MM.1S (cell line): ENCODE measurements around the gene TSC22D4.

Source experiments
- DNase-seq: peaks from one replicate; pipeline ENCODE4 v3.0.0-alpha.2; 2015
- H2AFZ ChIP-seq: fragments of 300-600 bp; sonication (generic); 2 replicates; pipeline ENCODE4 v1.6.0; 2016; ENCODE audit warnings: antibody characterized with exemption, low read length
- H3F3A ChIP-seq: fragments of 300-600 bp; sonication (generic); 2 replicates; pipeline ENCODE4 v1.6.1; 2016; ENCODE audit warnings: mild to moderate bottlenecking, antibody characterized with exemption, low read length, moderate library complexity, mixed read lengths; ENCODE audit not compliant: insufficient read depth
- H3K27ac ChIP-seq: fragments of 300-600 bp; sonication (generic); 2 replicates; pipeline ENCODE4 v1.5.1; 2016; ENCODE audit warnings: mild to moderate bottlenecking, low read length
- H3K27me3 ChIP-seq: fragments of 300-600 bp; sonication (generic); replicated peaks from 2 replicates; pipeline ENCODE4 v1.6.0; 2016; ENCODE audit warnings: low read length; ENCODE audit not compliant: insufficient read depth
- H3K36me3 ChIP-seq: fragments of 300-600 bp; sonication (generic); replicated peaks from 2 replicates; pipeline ENCODE4 v1.6.1; 2016; ENCODE audit warnings: mild to moderate bottlenecking, low read length, mixed read lengths; ENCODE audit not compliant: insufficient read depth
- H3K4me1 ChIP-seq: fragments of 300-600 bp; sonication (generic); 2 replicates; pipeline ENCODE4 v1.6.1; 2016; ENCODE audit warnings: low read length, mixed read lengths
- H3K4me2 ChIP-seq: fragments of 300-600 bp; sonication (generic); 2 replicates; pipeline ENCODE4 v1.6.0; 2016; ENCODE audit warnings: low read depth, low read length
- H3K4me3 ChIP-seq: fragments of 300-600 bp; sonication (generic); 2 replicates; pipeline ENCODE4 v1.5.1; 2016; ENCODE audit warnings: low read length, mixed read lengths
- H3K79me2 ChIP-seq: fragments of 300-600 bp; sonication (generic); 2 replicates; pipeline ENCODE4 v1.6.1; 2016; ENCODE audit warnings: mixed run types, low read length, mixed read lengths
- H3K9ac ChIP-seq: fragments of 300-600 bp; sonication (generic); 2 replicates; pipeline ENCODE4 v1.6.1; 2016; ENCODE audit warnings: low read length, mixed read lengths
- H3K9me2 ChIP-seq: fragments of 300-600 bp; sonication (generic); replicated peaks from 2 replicates; pipeline ENCODE4 v1.6.1; 2016; ENCODE audit warnings: mild to moderate bottlenecking, low read length, mixed read lengths; ENCODE audit not compliant: insufficient read depth
- H3K9me3 ChIP-seq: fragments of 300-600 bp; sonication (generic); replicated peaks from 2 replicates; pipeline ENCODE4 v1.6.1; 2016; ENCODE audit warnings: mild to moderate bottlenecking, low read length, mixed read lengths; ENCODE audit not compliant: insufficient read depth
- H4K20me1 ChIP-seq: fragments of 300-600 bp; sonication (generic); 2 replicates; pipeline ENCODE4 v1.6.1; 2016; ENCODE audit warnings: mild to moderate bottlenecking, low read length, moderate library complexity, mixed read lengths; ENCODE audit not compliant: insufficient read depth
- CTCF ChIP-seq: fragments of 300-600 bp; sonication (generic); IDR thresholded peaks from 2 replicates; pipeline ENCODE4 v1.5.1; 2016; ENCODE audit warnings: antibody characterized with exemption, low read length, mixed read lengths
- EZH2 ChIP-seq: fragments of 300-600 bp; sonication (generic); optimal IDR thresholded peaks from 2 replicates; pipeline ENCODE3; 2017; ENCODE audit warnings: low read depth, mild to moderate bottlenecking, antibody characterized with exemption, low read length, mixed read lengths
- EZH2phosphoT487 ChIP-seq: fragments of 300-600 bp; sonication (generic); IDR thresholded peaks from 2 replicates; pipeline ENCODE4 v1.6.1; 2018; ENCODE audit warnings: antibody characterized with exemption, low read length

The TSC22D4 gene

GRCh38 chr7:100438172-100438571, 40.8 kb downstream of the TSC22D4 start:
- Histone ChIP-seq H3F3A (peaks cover 21% of the 10 kb centered on the region; the same call in 1 of the 2 replicates), H3K4me3 (no peak overlapping the region), H3K9ac (no peak overlapping the region), H3K9me2 (no peaks in the 10 kb centered on the region), H3K9me3 (no peaks in the 10 kb centered on the region), H3K36me3 (peaks cover 10% of the 10 kb centered on the region; the same call in 1 of the 2 replicates), H3K27me3 (no peaks in the 10 kb centered on the region), H2AFZ (no peak overlapping the region), H4K20me1 (no peaks in the 10 kb centered on the region), H3K79me2 (peaks cover 27% of the 10 kb centered on the region), H3K4me1 (0 out of 2 replicates have a peak, but pooled peaks cover 12% of the 10 kb centered on the region), H3K4me2 (no peak overlapping the region), H3K27ac (no peak overlapping the region)
- no peak for TF ChIP-seq CTCF
- no peak for TF ChIP-seq EZH2
- no peak for TF ChIP-seq EZH2phosphoT487
- DNase-seq: no peak

GRCh38 chr7:100437150-100438100, 41.6 kb downstream of the TSC22D4 start:
- no peak for DNase-seq
- Histone ChIP-seq H3K27ac (no peak overlapping the region), H3K36me3 (peaks cover 11% of the 10 kb centered on the region; the same call in 1 of the 2 replicates), H2AFZ (no peak overlapping the region), H3K27me3 (no peaks in the 10 kb centered on the region), H3K9ac (no peak overlapping the region), H3F3A (peaks cover 28% of the 10 kb centered on the region), H3K4me1 (0 out of 2 replicates have a peak, but pooled peaks cover 12% of the 10 kb centered on the region), H4K20me1 (no peaks in the 10 kb centered on the region), H3K9me2 (no peaks in the 10 kb centered on the region), H3K4me2 (no peak overlapping the region), H3K79me2 (peaks cover 35% of the 10 kb centered on the region), H3K4me3 (no peak overlapping the region), H3K9me3 (no peaks in the 10 kb centered on the region)
- TF ChIP-seq EZH2 (no peak), CTCF (no peak), EZH2phosphoT487 (no peak)

GRCh38 chr7:100435401-100436304, 43.4 kb downstream of the TSC22D4 start:
- Histone ChIP-seq H3F3A (peaks cover 44% of the 10 kb centered on the region), H3K9me3 (no peaks in the 10 kb centered on the region), H3K27me3 (no peaks in the 10 kb centered on the region), H3K9ac (peak overlapping the region; percentile 98), H3K79me2 (peaks cover 51% of the 10 kb centered on the region), H3K36me3 (peaks cover 11% of the 10 kb centered on the region; the same call in 1 of the 2 replicates), H2AFZ (peak overlapping the region; percentile 74; the same call in 1 of the 2 replicates), H4K20me1 (no peaks in the 10 kb centered on the region), H3K27ac (peak overlapping the region; percentile 94), H3K4me1 (peaks cover 15% of the 10 kb centered on the region; the same call in 1 of the 2 replicates), H3K9me2 (no peaks in the 10 kb centered on the region), H3K4me2 (peak overlapping the region; percentile 87), H3K4me3 (peak overlapping the region; percentile 99)
- TF ChIP-seq CTCF: no peak
- TF ChIP-seq EZH2phosphoT487: no peak
- TF ChIP-seq EZH2: no peak
- peak; percentile 64 for DNase-seq
